ENCODE results near the gene INPP5J. TPM values are rescaled to one million over a fixed set of nuclear protein-coding genes. Genes with fewer than 3 reads are reported as not detected.

INPP5J gene
- total and polyA plus RNA-seq, 10 of the 15 experiments (the other 5 are each of a cell fraction or from before 2014, with no cell fraction given), result 0.18 to 2.8 (median 1.5) TPM; not detected in 1

GRCh38 chr22:31148488-31148887, 25.7 kb downstream of the INPP5J start (continued):
- TF ChIP-seq FOS (IDR thresholded peaks at IDR 0.05; ENCODE audit: borderline replicate concordance, extremely low read depth, insufficient read length) (no peak), USF2 (IDR thresholded peaks at IDR 0.05; ENCODE audit: borderline replicate concordance, low read depth, low read length) (no peak)

- Histone ChIP-seq H3K4me2 (ENCODE audit: control insufficient read depth, insufficient read depth) (no peak overlapping the region), H3K27ac (ENCODE audit: control insufficient read depth, insufficient read depth) (no peak overlapping the region), H3K4me3 (no peak overlapping the region), H4K20me1 (ENCODE audit: control insufficient read depth, insufficient read depth) (no peaks in the 10 kb centered on the region), H3K79me2 (ENCODE audit: control insufficient read depth, insufficient read depth, low read length) (no peaks in the 10 kb centered on the region), H2AFZ (ENCODE audit: control insufficient read depth, low read depth, low read length) (no peak overlapping the region), H3K9ac (ENCODE audit: control insufficient read depth, insufficient read depth, low read length) (no peak overlapping the region), H3K9me3 (replicated peaks; ENCODE audit: control insufficient read depth, insufficient read depth, low read length) (no peaks in the 10 kb centered on the region), H3K27me3 (replicated peaks in 1 of 2; ENCODE audit: control insufficient read depth in 2 of 2, insufficient read depth in 2 of 2, low read length in 1 of 2) (no peaks in the 10 kb centered on the region), H3K36me3 (ENCODE audit: control insufficient read depth in 2 of 2, insufficient read depth in 2 of 2, low read length in 1 of 2) (no peaks in the 10 kb centered on the region), H3K4me1 (ENCODE audit: control insufficient read depth, insufficient read depth, low read length) (no peaks in the 10 kb centered on the region)
- ChIA-PET CTCF (interaction anchor here (0.7 to 1.7 kb wide), 7 partner anchors 9 to 386 kb away, joined by 3 to 7 read pairs (median 4); partner anchors contain the start of gene RNF185), RAD21 (ENCODE audit: unreplicated experiment) (interaction anchor here (1.6 kb wide), 1 partner anchor 9 kb away, joined by 4 read pairs; no protein-coding TSS in a partner anchor), POLR2A (no interaction called here), SMC1A (ENCODE audit: uncharacterized antibody, unreplicated experiment) (no interaction called here)
- TF ChIP-seq E2F4 (IDR thresholded peaks at IDR 0.05; ENCODE audit: low read depth, low read length) (no peak), SPI1 (IDR thresholded peaks at IDR 0.05; ENCODE audit: borderline replicate concordance, insufficient read depth, low read depth, low read length) (peak; percentile 29; the same call in 1 of the 2 replicates), RAD21 (IDR thresholded peaks at IDR 0.05; ENCODE audit: insufficient read depth, low read depth, low read length) (peak; percentile 81), CHD1 (IDR thresholded peaks at IDR 0.05; ENCODE audit: low read depth, low read length) (no peak), DPF2 (IDR thresholded peaks at IDR 0.05) (no peak), ZZZ3 (IDR thresholded peaks at IDR 0.05; ENCODE audit: control insufficient read depth, insufficient read length, low read depth) (no peak), POLR2AphosphoS5 (IDR thresholded peaks at IDR 0.05; ENCODE audit: low read length) (no peak), POU2F2 (IDR thresholded peaks at IDR 0.05; ENCODE audit: borderline replicate concordance, low read depth, low read length) (0 out of 3 replicates have a peak, but pooled peaks have one; percentile 6), CTCF (IDR thresholded peaks at IDR 0.05 in 2 of 3, conservative IDR thresholded peaks at IDR 0.05 in 1 of 3; ENCODE audit: control insufficient read depth in 2 of 3, extremely low read depth in 1 of 3, insufficient read depth in 1 of 3, low read depth in 3 of 3, low read length in 3 of 3) (peak; percentile 87 to 94 (median 90)), NKRF (conservative IDR thresholded peaks at IDR 0.05) (no peak), JUND (IDR thresholded peaks at IDR 0.05; ENCODE audit: low read depth, low read length) (no peak), CHD4 (IDR thresholded peaks at IDR 0.05) (no peak), ZSCAN29 (IDR thresholded peaks at IDR 0.05) (no peak), SMC3 (IDR thresholded peaks at IDR 0.05; ENCODE audit: borderline replicate concordance, low read length) (peak; percentile 74)
- ATAC-seq (peak; percentile 93), DNase-seq (ENCODE audit: low read depth, low spot score) (no peak), FAIRE-seq (peak; percentile 56)
- no TSS peak for BruUV-seq (replicated peaks)
- in situ Hi-C loops (cut with MboI), result no loop called here
- intact Hi-C loops (cut with micrococcal nuclease; ENCODE audit: unreplicated experiment), result loop anchor here (1.0 kb wide), 2 partner anchors 60 to 386 kb away; no protein-coding TSS in a partner anchor
- 0% methylated on average over 5 of the region's 5 CpGs for WGBS (ENCODE audit: insufficient coverage, insufficient replicate concordance, low lambda C conversion rate, missing lambda C conversion rate)
Measured at GRCh38 chr22:31148953-31149627, 26.3 kb downstream of the INPP5J start.

Measured in GM12878 (cell line).